GM12891 (cell line): ENCODE measurements around the gene RGL3.

Source experiments
- POLR2A ChIP-seq: IDR thresholded peaks from 2 replicates; pipeline ENCODE4 v1.6.1; 2011; ENCODE audit warnings: low read depth, low read length, control low read depth
- TAF1 ChIP-seq: IDR thresholded peaks from 2 replicates; pipeline ENCODE4 v1.6.1; 2011; ENCODE audit warnings: low read depth, low read length, control low read depth

DNA sequence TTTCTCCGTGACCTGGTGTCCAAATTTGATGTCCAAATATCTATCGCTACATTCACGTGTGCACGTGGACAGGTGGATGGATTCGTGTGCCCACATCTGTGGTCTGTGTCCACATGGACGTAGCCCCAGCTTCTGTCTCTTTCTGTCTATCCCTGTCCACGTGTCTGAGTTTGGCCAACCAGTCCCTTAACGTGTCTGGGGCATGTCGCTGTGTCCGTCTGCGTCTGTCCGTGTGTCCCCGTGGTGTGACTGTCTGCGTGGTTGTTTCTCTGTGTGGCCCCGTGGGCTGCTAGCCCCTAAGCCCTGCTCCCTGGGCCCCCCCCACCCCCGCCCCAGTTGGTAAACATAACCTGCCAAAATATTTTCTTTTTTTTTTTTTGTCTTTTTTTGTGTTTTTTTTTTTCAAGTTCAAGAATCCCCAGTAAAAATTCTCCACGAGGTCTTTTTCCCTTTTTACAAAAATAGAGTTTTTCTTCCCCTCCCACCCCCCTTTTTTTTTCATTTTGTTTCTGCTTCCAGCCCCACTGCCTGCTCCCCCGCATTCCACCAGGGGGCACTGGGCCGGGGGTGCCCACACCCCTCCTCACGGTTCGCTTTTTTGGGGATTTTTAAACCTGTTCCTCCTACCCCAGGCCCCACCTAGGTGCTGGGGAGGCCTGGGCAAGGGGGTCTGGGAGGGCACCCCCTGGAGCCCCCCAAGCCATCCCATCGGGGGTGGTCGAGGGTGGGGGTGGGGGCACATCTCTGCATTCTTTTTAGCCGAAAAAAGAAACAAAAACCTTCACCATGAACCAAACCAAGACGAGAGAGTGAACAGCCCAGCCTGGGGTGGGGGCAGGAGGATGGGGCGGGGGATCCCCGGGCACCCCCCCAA lies 34.6 kb upstream of the RGL3 start:
- TF ChIP-seq POLR2A = no peak
- no peak for TF ChIP-seq TAF1
